K562 (cell line): ENCODE results near the gene P2RY8.

ENCODE experiments used
- ATF3 ChIP-seq, 2 experiments: fragments of 450-650 bp in 1 of 2; sonication (generic) in 1 of 2; formaldehyde crosslinking in 1 of 2; IDR thresholded peaks in 1 of 2; conservative IDR thresholded peaks in 1 of 2; 2 replicates each; pipeline versions ENCODE4 v1.6.1 to v1.8.1; 2016 to 2023; ENCODE audit warnings: mild to moderate bottlenecking in 2 of 2, moderate library complexity in 2 of 2, inconsistent platforms in 1 of 2, missing genetic modification reagents in 1 of 2
- CBFA2T3 ChIP-seq: fragments of 450-650 bp; IDR thresholded peaks from 2 replicates; pipeline ENCODE4 v1.6.1; 2017
- CHD2 ChIP-seq: IDR thresholded peaks from 2 replicates; pipeline ENCODE4 v1.6.1; 2011; ENCODE audit warnings: low read depth, low read length
- CTCF ChIP-seq, 3 experiments: IDR thresholded peaks in 2 of 3; conservative IDR thresholded peaks in 1 of 3; 2 replicates each; pipeline ENCODE4 v1.5.1; 2011 to 2012; ENCODE audit warnings: low read length in 3 of 3, mild to moderate bottlenecking in 3 of 3, control low read depth in 2 of 3, improper control_type of control experiment in 1 of 3, inconsistent platforms in 1 of 3, low read depth in 1 of 3, mixed read lengths in 1 of 3, moderate library complexity in 1 of 3; ENCODE audit not compliant: insufficient read depth in 2 of 3
- EP300 ChIP-seq: IDR thresholded peaks from 2 replicates; pipeline ENCODE4 v1.6.1; 2012; ENCODE audit warnings: low read length, improper control_type of control experiment
- HDAC2 ChIP-seq: fragments of 450-650 bp; IDR thresholded peaks from 2 replicates; pipeline ENCODE4 v1.6.1; 2016; ENCODE audit warnings: mild to moderate bottlenecking
- HDAC8 ChIP-seq: fragments of 450-650 bp; IDR thresholded peaks from 2 replicates; pipeline ENCODE4 v1.6.1; 2016; ENCODE audit warnings: mild to moderate bottlenecking, missing genetic modification characterization, moderate library complexity, missing compliant biosample characterization
- MAX ChIP-seq: sonication (generic); formaldehyde crosslinking; IDR thresholded peaks from 2 replicates; pipeline ENCODE4 v1.9.0; 2022; ENCODE audit warnings: mild to moderate bottlenecking, missing genetic modification reagents
- MYNN ChIP-seq, 2 experiments: sonication (generic); formaldehyde crosslinking in 1 of 2; IDR thresholded peaks; 2 replicates each; pipeline versions ENCODE4 v1.5.0 to v1.6.1; 2016 to 2020; ENCODE audit warnings: antibody characterized with exemption in 1 of 2, missing genetic modification reagents in 1 of 2
- REST ChIP-seq, 2 experiments: fragments of 450-650 bp; formaldehyde crosslinking in 1 of 2; IDR thresholded peaks; 2 replicates each; pipeline versions ENCODE4 v1.4.0 to v1.6.1; 2014 to 2020; ENCODE audit warnings: mild to moderate bottlenecking in 2 of 2, borderline replicate concordance in 1 of 2, low read depth in 1 of 2
- TFAP4 ChIP-seq: sonication (generic); formaldehyde crosslinking; IDR thresholded peaks from 2 replicates; pipeline ENCODE4 v1.8.0; 2022; ENCODE audit warnings: missing genetic modification reagents, mild to moderate bottlenecking, moderate library complexity, borderline replicate concordance
- ZNF707 ChIP-seq: fragments of 250-450 bp; sonication (Bioruptor Pico); conservative IDR thresholded peaks from 2 replicates; pipeline ENCODE4 v1.8.0; 2022; ENCODE audit warnings: inconsistent platforms, mild to moderate bottlenecking, moderate library complexity

GRCh38 chrX:1555370-1555769, 18.4 kb upstream of the P2RY8 start:
- no peak for TF ChIP-seq REST (IDR thresholded peaks at IDR 0.05; ENCODE audit: borderline replicate concordance)
- TF ChIP-seq REST (CRISPR knock-in tag; IDR thresholded peaks at IDR 0.05; ENCODE audit: low read depth): no peak
- TF ChIP-seq EP300: no peak
- TF ChIP-seq MAX (CRISPR knock-in tag): no peak
- TF ChIP-seq CHD2: no peak
- no peak for TF ChIP-seq ZNF707 (CRISPR knock-in tag)
- TF ChIP-seq ATF3 (IDR thresholded peaks at IDR 0.05): no peak
- no peak for TF ChIP-seq ATF3 (CRISPR knock-in tag; conservative IDR thresholded peaks at IDR 0.05)
- TF ChIP-seq TFAP4 (CRISPR knock-in tag): no peak
- TF ChIP-seq CBFA2T3: no peak
- TF ChIP-seq HDAC8: no peak
- TF ChIP-seq CTCF (IDR thresholded peaks at IDR 0.05 in 2 of 3, conservative IDR thresholded peaks at IDR 0.05 in 1 of 3; ENCODE audit: insufficient read depth in 2 of 3, low read depth in 1 of 3, low read length in 3 of 3): no peak
- no peak for TF ChIP-seq MYNN (IDR thresholded peaks at IDR 0.05)
- no peak for TF ChIP-seq MYNN (CRISPR knock-in tag; IDR thresholded peaks at IDR 0.05)
- TF ChIP-seq HDAC2: peak; percentile 39; the same call in 1 of the 2 replicates
